LNCAP (cell line): ENCODE results near the gene PDCD11.

Experiments
- TF ChIP-seq, protein P1 (sequence below): fragments of 450-650 bp; IDR thresholded peaks from 2 replicates; pipeline ENCODE4 v1.5.1; 2017; ENCODE audit warnings: mild to moderate bottlenecking

Gene PDCD11

DNA sequence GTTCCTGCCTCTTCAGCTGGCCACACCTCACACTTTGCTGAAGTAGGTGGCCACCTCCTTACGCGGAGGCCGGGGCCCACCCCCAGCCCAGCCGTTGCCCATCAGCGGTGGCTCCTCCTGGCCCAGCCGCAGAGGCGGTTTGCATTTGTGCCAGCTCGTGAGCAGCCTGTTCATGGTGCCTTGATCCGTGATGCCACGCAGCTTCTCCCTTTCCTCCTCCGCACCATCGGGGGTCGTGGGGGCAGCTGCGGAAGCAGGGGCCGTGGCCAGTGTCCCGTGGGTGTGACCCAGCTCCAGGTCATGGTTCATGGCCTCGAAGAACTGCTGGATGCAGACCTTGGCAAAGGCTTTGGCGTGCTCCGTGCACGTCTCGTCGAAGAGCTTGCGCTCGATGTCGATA lies 58.8 kb downstream of the PDCD11 start:
- TF ChIP-seq, protein P1, sequence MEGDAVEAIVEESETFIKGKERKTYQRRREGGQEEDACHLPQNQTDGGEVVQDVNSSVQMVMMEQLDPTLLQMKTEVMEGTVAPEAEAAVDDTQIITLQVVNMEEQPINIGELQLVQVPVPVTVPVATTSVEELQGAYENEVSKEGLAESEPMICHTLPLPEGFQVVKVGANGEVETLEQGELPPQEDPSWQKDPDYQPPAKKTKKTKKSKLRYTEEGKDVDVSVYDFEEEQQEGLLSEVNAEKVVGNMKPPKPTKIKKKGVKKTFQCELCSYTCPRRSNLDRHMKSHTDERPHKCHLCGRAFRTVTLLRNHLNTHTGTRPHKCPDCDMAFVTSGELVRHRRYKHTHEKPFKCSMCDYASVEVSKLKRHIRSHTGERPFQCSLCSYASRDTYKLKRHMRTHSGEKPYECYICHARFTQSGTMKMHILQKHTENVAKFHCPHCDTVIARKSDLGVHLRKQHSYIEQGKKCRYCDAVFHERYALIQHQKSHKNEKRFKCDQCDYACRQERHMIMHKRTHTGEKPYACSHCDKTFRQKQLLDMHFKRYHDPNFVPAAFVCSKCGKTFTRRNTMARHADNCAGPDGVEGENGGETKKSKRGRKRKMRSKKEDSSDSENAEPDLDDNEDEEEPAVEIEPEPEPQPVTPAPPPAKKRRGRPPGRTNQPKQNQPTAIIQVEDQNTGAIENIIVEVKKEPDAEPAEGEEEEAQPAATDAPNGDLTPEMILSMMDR, result no peak

- TF ChIP-seq, protein P1, result no peak
Observed at GRCh38 chr10:103456074-103456660, 59.7 kb downstream of the PDCD11 start.

DNA sequence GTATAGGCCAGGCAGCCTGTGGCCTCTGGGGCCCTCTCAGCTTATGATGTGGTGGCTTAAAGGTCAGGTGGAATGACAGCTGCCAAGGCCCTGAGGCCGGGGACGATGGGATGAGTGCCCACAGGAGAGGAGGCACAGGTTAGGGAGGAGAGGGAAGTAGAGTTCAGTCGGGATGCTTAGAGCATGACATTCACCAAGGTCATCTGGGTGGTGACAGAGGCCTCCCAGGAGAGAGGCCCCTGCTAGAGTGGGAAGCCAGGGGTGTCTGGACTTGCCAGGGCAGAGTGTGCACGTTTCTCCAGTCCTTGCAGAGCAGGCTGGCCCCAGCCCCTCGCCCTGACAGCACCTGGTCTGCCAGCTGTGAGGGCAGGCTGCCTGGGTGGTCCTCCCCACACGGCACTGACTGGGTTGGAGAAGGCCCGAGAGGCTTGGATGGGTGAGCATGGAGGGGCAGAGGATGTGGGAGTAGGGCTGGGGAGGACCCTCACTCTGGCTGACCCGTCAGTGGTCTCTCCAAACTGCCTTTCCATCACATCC lies 60.8 kb downstream of the PDCD11 start:
- TF ChIP-seq, protein P1, result no peak

GRCh38 chr10:103457896-103458583 lies 61.6 kb downstream of the PDCD11 start:
- TF ChIP-seq, protein P1, result no peak

DNA sequence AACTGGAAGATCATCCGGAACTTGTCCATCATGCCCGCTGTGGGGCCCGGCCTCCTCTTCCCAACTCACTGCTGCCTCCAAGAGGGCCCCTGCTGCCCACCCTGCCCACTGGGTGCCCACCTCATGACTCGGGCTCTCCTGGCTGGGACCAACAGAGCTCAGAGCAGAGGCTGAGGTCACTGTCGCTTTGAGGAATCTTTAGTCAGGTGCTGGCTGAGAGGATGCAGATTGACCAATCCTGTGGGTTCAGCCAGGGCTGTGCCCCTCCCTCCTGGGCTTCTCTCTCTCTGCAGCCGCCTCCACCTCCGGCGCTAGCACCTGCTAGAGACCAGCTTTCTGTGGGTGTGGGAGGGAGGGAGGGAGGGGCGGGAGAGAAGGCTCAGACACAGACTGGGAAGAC lies 62.3 kb downstream of the PDCD11 start, which contains the start of gene CALHM1:
Gene CALHM1 (minus strand): TSS at position 181 of the 400 bp plus-strand sequence. CDS start 149 bp downstream, at position 32.
- TF ChIP-seq, protein P1, result no peak

DNA sequence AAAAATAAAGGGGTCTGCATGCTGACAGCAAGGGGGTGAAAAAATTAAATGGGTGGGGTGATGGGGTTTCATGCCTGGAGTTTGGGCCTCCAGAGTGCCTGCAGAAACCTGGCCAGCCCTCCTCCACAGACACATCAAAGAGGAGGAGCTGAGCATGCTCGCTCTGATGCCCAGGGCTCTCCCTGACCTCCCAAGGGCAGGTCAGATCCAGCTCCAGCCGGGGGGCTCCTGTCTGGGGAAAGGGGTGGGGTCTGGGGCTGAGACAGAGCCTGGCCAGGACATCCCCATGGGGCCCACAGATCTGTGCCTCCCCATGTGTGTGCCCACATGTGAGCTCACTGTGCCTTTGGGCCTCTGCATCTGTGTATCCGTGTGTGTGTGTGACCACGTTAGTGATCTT lies 63.2 kb downstream of the PDCD11 start:
- TF ChIP-seq, protein P1, result no peak

GRCh38 chr10:103463499-103463898 lies 67.1 kb downstream of the PDCD11 start:
- TF ChIP-seq, protein P1, result no peak
